ENCODE data around the gene INHBA. TPM values are rescaled to one million over a fixed set of nuclear protein-coding genes. Genes with fewer than 3 reads are reported as not detected.

INHBA gene
- total and polyA plus RNA-seq, 9 of the 15 experiments (the other 6 are each of a cell fraction or from before 2014, with no cell fraction given) = 0.02 to 0.04 TPM; not detected in 7

DNA sequence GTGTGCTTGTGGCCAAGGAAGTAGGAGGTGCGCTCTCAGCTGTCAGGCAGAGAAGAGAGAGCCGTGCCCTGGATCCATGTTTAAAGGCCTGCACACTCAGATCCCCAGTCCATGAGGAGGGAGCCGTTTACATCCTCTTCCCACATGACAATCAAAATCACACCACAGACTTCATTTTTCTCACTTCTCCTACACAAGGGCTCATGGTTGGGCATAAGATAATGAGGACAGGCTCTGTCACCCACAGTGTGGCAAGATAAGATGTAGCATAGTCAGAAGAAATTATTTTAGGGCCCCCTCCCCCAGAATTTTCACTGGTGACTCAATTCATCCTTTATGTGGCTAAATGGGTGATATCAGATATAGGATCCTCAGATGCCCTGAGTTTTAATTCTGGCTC is 35.9 kb upstream of the INHBA start:
- intact Hi-C loops (cut with micrococcal nuclease) = no loop called here
- Histone ChIP-seq H3K27ac (ENCODE audit: extremely low read depth, low read depth, low read length) (no peak overlapping the region), H3K27me3 (ENCODE audit: control insufficient read depth in 2 of 2, insufficient read depth in 2 of 2, low read length in 2 of 2) (no peaks in the 10 kb centered on the region), H3K9me3 (replicated peaks; ENCODE audit: control insufficient read depth, insufficient read depth, low read depth, low read length) (no peaks in the 10 kb centered on the region), H3K4me1 (replicated peaks in 1 of 2; ENCODE audit: control insufficient read depth in 2 of 2, insufficient read depth in 2 of 2, low read length in 2 of 2) (no peaks in the 10 kb centered on the region), H3K36me3 (ENCODE audit: control insufficient read depth, insufficient read depth, low read length) (no peaks in the 10 kb centered on the region), H2AFZ (ENCODE audit: low read depth, low read length) (no peak overlapping the region), H3K79me2 (ENCODE audit: control insufficient read depth, insufficient read depth, low read length) (no peaks in the 10 kb centered on the region), H3K9ac (ENCODE audit: insufficient read depth in 1 of 2, low read depth in 2 of 2, low read length in 2 of 2) (no peak overlapping the region), H3K4me3 (no peak overlapping the region), H3K9me1 (ENCODE audit: control insufficient read depth, insufficient read depth, low read length) (no peaks in the 10 kb centered on the region), H3K4me2 (ENCODE audit: insufficient read depth, low read length) (no peak overlapping the region), H4K20me1 (replicated peaks; ENCODE audit: control insufficient read depth, insufficient read depth, low read length) (no peaks in the 10 kb centered on the region)
- 0% methylated on average over 3 of the region's 3 CpGs for WGBS (ENCODE audit: insufficient coverage, low coverage, missing lambda C conversion rate)
- no peak for DNase-seq (ENCODE audit: extremely low read depth in 1 of 4, low spot score in 3 of 4)
- CTCF ChIA-PET (ENCODE audit: low intra/inter-chr PET ratio) = no interaction called here
- BruUV-seq (replicated peaks) = no TSS peak
- ATAC-seq = no peak
- POLR2A ChIA-PET = no interaction called here
- no peak for FAIRE-seq
- in situ Hi-C loops (cut with MboI) = no loop called here
- TF ChIP-seq NFYB (IDR thresholded peaks at IDR 0.05; ENCODE audit: extremely low read depth, insufficient read length) (no peak), HCFC1 (IDR thresholded peaks at IDR 0.05; ENCODE audit: low read depth, low read length) (no peak), NFE2 (IDR thresholded peaks at IDR 0.05; ENCODE audit: low read depth) (no peak), PCBP2 (IDR thresholded peaks at IDR 0.05; ENCODE audit: low read depth, low read length, poor library complexity, severe bottlenecking) (no peak), ZBTB17 (CRISPR knock-in tag; IDR thresholded peaks at IDR 0.05) (no peak), RUNX1 (IDR thresholded peaks at IDR 0.05; ENCODE audit: low read depth) (no peak), XRCC5 (IDR thresholded peaks at IDR 0.05; ENCODE audit: low read depth, low read length) (no peak), EP300 (IDR thresholded peaks at IDR 0.05; ENCODE audit: low read length) (no peak), MEF2D (tag; conservative IDR thresholded peaks at IDR 0.05; ENCODE audit: low read depth) (no peak), NCOA6 (IDR thresholded peaks at IDR 0.05) (no peak), SNAPC5 (CRISPR knock-in tag; IDR thresholded peaks at IDR 0.05) (no peak), EWSR1 (IDR thresholded peaks at IDR 0.05; ENCODE audit: borderline replicate concordance, low read depth, partially characterized antibody) (no peak), NR3C1 (CRISPR knock-in tag; IDR thresholded peaks at IDR 0.05) (no peak)
- TF ChIP-seq, protein P1, sequence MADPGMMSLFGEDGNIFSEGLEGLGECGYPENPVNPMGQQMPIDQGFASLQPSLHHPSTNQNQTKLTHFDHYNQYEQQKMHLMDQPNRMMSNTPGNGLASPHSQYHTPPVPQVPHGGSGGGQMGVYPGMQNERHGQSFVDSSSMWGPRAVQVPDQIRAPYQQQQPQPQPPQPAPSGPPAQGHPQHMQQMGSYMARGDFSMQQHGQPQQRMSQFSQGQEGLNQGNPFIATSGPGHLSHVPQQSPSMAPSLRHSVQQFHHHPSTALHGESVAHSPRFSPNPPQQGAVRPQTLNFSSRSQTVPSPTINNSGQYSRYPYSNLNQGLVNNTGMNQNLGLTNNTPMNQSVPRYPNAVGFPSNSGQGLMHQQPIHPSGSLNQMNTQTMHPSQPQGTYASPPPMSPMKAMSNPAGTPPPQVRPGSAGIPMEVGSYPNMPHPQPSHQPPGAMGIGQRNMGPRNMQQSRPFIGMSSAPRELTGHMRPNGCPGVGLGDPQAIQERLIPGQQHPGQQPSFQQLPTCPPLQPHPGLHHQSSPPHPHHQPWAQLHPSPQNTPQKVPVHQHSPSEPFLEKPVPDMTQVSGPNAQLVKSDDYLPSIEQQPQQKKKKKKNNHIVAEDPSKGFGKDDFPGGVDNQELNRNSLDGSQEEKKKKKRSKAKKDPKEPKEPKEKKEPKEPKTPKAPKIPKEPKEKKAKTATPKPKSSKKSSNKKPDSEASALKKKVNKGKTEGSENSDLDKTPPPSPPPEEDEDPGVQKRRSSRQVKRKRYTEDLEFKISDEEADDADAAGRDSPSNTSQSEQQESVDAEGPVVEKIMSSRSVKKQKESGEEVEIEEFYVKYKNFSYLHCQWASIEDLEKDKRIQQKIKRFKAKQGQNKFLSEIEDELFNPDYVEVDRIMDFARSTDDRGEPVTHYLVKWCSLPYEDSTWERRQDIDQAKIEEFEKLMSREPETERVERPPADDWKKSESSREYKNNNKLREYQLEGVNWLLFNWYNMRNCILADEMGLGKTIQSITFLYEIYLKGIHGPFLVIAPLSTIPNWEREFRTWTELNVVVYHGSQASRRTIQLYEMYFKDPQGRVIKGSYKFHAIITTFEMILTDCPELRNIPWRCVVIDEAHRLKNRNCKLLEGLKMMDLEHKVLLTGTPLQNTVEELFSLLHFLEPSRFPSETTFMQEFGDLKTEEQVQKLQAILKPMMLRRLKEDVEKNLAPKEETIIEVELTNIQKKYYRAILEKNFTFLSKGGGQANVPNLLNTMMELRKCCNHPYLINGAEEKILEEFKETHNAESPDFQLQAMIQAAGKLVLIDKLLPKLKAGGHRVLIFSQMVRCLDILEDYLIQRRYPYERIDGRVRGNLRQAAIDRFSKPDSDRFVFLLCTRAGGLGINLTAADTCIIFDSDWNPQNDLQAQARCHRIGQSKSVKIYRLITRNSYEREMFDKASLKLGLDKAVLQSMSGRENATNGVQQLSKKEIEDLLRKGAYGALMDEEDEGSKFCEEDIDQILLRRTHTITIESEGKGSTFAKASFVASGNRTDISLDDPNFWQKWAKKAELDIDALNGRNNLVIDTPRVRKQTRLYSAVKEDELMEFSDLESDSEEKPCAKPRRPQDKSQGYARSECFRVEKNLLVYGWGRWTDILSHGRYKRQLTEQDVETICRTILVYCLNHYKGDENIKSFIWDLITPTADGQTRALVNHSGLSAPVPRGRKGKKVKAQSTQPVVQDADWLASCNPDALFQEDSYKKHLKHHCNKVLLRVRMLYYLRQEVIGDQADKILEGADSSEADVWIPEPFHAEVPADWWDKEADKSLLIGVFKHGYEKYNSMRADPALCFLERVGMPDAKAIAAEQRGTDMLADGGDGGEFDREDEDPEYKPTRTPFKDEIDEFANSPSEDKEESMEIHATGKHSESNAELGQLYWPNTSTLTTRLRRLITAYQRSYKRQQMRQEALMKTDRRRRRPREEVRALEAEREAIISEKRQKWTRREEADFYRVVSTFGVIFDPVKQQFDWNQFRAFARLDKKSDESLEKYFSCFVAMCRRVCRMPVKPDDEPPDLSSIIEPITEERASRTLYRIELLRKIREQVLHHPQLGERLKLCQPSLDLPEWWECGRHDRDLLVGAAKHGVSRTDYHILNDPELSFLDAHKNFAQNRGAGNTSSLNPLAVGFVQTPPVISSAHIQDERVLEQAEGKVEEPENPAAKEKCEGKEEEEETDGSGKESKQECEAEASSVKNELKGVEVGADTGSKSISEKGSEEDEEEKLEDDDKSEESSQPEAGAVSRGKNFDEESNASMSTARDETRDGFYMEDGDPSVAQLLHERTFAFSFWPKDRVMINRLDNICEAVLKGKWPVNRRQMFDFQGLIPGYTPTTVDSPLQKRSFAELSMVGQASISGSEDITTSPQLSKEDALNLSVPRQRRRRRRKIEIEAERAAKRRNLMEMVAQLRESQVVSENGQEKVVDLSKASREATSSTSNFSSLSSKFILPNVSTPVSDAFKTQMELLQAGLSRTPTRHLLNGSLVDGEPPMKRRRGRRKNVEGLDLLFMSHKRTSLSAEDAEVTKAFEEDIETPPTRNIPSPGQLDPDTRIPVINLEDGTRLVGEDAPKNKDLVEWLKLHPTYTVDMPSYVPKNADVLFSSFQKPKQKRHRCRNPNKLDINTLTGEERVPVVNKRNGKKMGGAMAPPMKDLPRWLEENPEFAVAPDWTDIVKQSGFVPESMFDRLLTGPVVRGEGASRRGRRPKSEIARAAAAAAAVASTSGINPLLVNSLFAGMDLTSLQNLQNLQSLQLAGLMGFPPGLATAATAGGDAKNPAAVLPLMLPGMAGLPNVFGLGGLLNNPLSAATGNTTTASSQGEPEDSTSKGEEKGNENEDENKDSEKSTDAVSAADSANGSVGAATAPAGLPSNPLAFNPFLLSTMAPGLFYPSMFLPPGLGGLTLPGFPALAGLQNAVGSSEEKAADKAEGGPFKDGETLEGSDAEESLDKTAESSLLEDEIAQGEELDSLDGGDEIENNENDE (IDR thresholded peaks at IDR 0.05; ENCODE audit: low read depth, low read length) = no peak
